Fibroblast of skin of scalp (primary cell): ENCODE measurements around the gene ARHGAP15.

Source experiments
- DNase-seq: peaks from one replicate; pipeline ENCODE4 v3.0.0-alpha.2; 2013

The ARHGAP15 gene

DNA sequence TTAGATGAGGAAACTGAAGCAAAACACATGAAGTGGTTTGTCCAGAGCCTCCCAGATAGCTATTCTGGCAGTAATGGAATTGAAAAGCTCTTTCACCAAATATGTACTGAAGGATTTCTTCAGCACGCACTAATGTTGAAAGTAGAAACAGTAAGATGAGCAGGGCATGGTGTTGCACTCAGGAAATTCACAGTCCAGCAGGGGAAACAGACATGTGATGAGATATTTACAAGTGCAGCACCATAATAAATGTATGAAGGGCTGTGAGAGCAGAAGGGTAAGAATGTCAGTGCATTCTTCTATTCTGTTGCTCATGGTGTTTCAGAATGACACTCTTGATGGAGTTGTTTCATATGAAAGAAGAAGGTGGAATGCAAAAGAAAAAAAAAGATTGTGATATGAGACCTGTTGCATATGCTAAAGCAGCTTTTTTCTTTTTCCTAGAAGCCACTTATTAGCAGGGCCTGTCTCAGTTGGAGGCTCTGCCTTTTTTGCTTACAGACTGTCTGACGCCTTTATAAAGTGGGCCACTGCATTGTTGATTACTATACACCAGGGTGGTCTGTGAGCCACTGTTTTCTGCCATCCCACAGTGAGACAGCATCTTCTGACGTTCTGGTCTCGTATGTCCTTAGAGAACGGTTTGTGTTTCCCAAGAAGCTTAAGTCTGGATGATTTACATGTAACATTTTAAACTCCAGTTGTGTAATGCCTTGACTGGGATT lies 516.9 kb downstream of the ARHGAP15 start:
- DNase-seq, result no peak

DNA sequence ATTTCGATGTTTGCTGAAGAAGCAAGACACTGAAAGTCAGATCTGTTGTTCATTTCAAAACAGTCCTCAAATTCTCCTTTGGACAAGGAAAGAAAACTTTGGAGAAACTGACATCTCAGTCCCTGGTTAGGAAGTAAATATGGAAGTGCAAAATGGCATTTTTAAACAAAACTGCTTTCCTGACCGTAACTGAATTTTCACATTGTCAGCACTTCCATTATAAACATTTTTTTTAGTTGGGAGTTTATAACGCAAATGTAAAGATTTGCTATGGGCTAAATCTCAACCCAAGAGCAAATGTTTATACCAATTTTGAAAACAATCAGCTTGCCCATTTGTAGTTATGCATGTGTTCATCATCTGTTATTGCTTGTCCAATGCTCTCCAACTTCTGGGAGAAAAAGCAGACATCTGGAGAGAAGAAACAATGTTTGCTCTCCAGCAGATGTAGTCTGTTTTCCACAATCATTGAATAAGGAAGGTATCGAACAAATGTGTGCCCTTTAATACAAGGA lies 520.1 kb downstream of the ARHGAP15 start:
- no peak for DNase-seq

DNA sequence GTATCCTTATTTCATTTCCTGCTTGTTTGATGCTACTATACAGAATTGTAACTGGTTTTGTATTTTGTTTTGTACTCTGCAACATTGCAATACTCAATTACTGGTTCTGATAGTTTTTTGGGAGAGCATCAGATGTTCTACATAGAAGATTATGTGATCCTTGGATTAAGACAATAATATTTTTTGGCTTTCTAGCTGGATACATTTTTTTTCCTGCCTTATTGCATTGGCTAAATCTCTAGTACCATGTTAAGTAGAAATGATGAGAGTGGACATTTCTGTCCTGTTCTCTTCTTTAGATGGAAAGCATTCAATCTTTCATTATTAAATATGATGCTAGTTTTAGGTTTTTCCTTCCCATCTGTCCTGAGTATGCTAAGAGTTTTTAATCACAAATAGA lies 523.5 kb downstream of the ARHGAP15 start:
- no peak for DNase-seq

DNA sequence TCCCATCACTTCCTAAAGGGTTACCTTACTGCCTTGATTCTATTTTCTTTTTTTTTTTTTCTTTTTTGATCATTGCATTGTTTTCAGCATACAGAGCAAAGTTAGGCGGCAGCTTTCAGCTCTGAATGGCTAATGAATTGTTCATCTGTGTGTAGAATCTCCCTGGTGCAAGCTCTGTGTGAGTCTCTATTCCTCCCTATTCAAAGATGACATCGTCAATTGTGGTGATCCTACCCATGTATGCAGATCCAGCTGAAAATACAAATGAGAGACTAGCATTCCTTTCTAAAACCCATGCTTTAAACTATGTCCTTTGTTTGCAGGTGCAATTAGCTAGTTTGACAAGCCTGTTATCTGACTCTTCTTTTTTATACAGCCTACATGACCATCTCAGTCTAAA lies 539.0 kb downstream of the ARHGAP15 start:
- DNase-seq, result no peak

DNA sequence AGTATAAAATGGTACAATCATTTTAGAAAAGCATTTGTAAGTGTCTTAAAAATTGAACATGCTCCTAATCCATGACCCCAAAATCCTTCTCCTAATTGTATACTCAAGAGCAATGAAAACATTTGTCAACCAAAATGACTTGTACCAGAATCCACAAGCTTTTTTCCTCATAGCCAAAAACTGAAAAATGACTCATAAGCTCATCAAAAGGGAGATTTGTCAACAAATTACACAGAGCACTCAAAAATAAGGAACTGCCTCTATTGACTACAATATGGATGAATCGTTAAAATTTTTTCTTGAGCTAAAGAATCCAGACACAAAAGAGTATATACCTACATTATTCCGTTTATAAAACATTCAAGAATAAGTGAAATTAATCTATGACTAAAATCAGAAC lies 544.8 kb downstream of the ARHGAP15 start:
- DNase-seq, result no peak

DNA sequence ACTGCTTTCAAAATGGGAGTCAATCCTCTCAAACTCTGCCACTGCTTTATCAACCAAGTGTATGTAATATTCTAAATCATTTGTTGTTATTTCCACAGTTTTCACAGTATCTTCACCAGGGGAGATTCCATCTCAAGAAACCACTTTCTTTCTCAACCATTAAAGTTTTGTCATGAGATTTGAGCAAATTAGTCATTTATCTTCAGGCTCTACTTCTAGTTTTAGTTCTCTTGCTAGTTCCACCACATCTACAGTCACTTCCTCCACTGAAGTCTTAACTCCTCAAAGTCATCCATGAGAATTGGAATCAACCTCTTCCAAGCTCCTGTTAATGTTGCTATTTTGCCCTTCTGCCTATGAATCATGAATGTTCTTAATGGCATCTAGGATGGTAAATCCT lies 545.8 kb downstream of the ARHGAP15 start:
- DNase-seq, result no peak

DNA sequence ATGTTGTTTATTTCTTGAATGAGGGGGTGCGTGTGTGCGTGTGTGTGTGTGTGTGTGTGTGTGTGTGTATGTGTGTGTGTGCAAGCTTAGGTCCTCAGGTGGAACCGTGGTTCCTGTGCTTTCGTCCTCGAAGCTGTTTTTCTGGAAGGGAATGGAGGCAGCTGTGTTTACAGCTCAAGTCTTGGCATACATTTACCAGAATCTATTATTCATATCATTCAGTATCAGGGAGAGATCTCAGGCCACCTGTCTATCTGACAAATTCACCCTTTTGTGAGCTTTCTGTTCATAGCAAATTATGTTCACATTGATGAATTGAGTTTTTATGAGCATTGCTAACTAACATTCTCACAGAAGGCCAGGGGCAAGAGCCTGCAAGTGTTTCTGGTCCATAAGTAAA lies 550.4 kb downstream of the ARHGAP15 start:
- no peak for DNase-seq

DNA sequence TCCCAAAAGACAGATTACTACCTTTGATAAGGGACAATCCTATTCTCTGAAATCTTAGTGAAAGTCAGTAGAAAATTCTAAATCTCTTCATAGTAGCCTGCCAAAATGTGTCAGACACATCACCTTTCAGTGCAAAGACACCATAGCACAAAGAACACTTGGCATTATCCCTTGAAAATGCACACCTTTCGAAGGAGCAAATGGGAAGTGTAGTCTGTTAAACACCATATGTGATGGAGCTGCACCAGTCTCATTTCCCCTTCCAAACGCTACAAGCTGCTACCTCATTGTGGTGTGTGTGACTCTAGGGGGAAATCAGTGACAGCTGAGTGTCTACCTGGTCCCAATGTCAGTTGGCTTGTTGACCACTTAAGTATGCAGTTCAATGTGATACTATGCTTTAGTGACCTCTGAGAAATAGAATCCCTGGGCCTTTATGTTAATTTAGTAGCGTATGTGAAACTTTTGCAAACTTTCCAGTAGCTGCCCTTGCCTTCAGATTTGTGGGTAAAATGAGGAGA lies 551.7 kb downstream of the ARHGAP15 start:
- no peak for DNase-seq

DNA sequence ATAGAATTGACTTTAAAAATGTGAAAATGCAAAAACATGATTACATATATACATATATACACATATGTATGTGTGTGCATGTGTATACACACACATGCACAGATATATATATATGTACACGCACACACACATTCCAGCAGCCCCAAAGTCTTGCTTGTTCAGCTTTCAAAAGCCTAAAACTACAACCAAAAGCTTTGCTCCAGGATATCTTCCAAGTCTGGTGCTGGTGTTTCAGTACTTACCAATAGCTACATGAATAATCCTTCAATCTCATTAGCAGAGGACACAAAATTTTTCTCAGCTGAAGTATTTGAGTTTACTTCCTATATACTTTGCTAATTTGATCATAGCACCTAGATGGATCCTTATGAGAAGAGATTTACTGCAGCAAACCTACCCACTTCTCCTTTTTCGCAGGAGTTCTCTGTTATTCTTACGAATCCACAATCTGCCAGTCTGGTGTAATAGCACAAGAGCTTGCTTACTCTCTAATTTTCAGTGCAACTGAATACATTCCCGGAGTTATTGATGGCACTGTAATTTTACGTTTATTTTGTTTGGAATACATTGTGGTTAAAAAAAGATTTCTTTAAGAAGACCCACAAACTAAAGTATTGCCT lies 553.3 kb downstream of the ARHGAP15 start:
- no peak for DNase-seq

DNA sequence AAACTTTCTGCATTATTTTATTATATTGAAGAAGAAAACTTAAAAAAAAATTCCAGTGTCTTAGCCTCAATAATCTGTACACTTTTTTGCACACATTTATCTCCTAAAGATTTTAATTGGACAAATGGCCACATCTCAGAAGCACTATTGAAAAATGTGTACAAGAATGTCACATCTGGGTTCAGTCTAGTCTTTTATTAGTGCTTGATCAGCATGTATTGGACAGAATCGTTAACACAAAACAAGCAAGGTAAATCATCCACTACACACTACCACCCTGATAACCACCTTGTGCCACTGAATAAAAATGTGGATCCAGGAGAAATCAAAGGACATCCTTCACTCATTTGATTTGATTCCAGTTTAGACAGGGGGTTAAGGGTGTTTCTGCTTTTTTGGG lies 554.8 kb downstream of the ARHGAP15 start:
- no peak for DNase-seq

DNA sequence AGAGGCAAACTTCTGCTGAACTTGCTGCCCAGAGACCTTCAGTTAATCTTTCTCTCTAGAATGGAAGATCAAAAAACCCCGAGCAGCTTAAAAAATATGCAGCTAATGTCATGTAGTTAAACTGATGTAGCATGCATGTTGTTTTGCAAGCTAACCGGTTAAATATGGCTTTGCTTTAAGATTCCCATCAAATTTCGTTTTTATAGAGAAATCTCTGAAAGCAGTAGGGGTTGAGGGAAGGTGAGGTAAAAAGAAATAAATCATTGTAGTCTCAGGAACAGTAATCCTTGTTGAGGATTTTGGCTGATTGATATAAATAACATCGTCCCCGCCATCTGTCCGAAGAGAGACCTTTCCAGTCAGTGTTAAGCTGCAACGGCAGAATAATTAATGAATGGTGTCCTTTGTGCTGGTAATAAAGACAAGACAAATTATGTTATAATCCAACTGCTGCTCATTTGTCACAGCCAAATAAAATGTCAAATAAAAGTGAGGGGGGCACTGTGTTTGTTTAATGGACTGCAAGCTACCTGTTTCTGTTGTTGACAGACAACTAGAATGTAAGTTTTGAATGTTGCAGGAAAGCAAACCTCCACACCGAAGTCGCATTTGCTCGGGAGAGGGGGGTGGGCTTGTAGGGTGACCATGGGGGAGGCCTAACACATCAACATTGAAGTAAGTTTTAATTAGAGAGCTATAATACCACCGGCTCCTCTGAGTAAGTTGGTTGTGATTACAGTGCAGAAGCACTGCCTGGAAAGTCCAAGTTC lies 555.5 kb downstream of the ARHGAP15 start:
- DNase-seq, result no peak

DNA sequence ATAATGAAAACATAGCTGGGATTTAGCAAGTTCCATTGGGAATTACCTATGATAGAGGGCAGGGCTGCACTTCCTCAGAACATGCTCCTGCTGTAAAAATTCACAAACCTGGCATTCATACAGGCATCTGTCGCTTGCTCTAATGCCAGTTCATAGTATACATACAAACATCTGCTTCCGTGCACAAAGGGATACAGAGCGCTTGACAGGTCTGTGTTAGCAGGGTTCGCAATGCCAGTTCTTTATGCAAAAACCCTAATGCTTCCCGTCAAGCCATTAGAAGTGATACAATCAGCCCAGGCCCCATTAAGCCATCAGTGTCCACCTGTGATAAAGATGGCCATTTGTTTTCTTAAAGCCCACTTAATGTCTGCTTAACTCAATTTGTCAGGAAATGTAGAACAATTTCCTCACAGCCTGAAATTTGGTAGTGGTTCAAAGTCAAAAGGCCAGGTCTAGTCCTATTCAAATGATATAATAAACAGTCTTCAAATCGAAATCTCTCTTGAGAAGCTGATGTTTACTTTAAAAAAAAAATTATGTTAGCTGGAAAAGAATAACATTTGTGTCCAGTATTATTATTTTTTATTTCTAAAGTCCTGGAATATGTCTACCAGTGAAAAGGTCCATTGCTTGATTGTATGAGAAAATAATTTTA lies 556.3 kb downstream of the ARHGAP15 start:
- no peak for DNase-seq

DNA sequence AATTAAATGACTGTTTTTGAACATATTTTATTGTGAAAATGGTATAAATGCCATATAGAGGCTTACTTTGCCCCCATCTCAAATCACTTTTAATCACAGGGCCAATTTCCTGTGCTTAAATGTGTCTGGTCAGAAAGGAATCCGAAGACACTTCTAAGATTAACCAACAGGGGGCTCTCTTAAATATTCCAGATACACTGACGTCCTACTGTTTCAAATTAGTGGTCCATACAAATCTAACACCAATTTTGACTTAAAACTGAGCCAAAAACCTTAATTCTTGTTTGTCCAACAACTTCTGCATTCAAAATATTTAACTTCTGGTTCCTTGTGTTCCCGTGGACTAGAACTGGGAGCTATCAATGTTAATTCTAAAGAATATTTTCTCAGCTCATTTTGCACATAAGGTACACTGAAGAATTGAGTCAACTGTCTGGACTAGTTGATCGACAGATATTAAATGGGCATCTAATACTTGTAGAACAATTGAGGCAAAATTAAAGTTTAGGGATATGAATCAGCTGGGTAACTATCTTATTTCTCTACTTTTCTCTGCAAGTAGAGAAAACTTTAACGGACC lies 557.5 kb downstream of the ARHGAP15 start:
- DNase-seq, result peak; percentile 46

DNA sequence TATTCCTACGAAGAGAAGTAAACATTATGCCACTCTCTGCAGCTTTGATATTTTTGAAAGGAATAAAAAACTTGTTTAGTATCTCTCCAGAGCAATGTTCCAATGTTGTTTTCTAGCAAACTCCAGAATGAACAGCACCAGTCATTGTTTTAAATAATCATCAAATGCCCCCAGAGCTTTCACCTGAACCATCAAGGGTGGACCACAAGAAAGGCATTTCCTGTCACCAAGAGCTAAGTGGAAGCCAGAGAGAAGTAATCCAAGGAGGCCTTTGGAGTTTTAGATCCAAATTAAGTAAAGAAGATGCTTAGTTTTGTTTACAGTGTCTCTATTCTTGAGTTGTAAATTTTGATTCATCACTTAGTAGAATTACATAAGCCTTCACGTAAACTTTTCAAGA lies 559.0 kb downstream of the ARHGAP15 start:
- no peak for DNase-seq

DNA sequence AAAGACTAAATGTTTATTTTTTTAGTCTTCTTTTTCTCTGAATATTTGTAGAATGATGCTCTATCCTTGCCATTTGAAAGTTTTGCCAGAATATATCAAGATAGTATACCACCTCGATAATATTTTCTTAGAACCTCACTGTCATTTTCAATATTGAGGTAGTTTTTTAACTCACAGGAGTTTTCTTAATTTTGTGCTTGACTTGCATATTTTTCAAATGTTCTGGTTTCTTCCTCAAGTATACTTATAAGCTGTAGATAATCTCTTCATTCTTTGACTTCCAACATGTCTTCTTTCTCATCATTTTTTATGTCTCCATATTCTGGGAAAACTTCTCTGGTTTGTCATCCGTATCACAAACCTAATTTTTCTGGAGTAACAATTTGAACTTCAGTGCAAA lies 559.6 kb downstream of the ARHGAP15 start:
- DNase-seq, result no peak

DNA sequence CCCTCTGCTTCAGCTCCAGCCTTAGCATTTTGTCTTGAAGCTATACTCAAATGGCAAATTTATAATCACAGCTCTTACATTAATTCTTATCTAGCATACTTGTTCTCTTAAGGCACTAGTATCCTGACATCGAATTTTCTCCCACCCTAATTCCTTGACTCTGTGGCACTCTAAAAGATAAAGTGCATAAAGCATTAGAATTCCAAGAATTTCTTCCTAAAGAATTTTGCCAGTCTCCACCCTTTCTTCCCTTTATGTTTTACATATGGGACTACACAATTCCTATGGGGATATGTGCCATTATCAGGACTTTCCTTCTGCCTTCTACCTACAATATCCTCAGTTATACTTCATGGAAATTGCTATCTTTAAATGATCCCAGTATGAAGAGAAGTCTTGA lies 560.3 kb downstream of the ARHGAP15 start:
- DNase-seq, result no peak

DNA sequence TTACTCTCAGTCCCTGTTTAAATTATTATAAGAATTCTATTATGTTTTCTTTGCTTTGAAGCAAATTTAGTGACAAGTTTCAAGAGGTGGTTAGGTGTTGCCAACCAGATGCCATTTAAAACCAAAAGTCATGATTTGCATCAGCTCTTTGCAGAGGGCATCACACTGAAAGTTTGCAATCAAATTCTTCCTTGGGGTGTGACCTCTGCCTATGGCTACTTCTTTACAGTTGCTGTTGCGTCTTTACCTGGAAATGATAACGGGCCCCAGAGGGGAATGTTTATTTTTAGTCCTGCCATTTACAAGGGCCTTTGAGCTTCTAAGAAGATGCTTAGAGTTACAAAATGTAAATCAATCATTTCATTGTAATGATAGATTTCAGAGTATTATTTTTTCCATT lies 561.0 kb downstream of the ARHGAP15 start:
- DNase-seq, result no peak

DNA sequence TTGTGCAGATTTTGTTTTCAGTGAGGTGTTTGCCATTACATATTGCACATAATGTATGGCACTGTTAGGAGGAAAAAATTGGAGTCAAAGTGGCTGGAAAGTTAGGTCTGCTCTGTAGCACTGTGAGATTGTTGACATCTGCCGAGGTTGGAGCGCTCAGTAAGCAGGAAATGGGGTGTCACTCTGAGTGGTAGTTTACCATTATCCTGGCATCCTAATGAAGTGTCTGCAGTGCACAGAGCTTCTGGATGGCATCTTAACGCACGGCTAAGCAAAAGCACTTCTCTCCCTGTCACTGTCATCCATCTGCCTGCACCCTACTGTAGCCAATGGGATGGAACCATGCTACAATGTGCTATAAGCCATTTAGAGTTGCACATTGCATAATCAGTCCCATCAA lies 561.9 kb downstream of the ARHGAP15 start:
- DNase-seq, result no peak

DNA sequence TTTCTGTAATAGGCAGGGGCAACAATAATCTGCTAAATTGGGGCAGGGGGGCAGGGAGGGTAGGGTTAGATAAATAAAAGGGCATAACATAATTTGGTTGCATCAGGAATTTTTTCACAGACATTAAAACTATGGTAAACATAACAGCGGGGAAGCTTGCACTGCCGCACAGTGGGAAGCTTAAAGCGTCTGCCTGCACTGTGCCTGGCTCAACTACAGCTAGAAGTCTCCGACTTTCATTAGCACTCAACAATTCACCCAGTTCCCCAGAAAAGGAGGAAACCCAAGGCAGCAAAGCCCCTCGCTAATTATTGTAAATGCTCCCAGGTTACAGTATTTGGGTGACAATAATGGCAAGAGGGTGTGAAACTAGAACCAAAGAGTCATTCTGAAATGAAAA lies 562.9 kb downstream of the ARHGAP15 start:
- DNase-seq, result no peak

DNA sequence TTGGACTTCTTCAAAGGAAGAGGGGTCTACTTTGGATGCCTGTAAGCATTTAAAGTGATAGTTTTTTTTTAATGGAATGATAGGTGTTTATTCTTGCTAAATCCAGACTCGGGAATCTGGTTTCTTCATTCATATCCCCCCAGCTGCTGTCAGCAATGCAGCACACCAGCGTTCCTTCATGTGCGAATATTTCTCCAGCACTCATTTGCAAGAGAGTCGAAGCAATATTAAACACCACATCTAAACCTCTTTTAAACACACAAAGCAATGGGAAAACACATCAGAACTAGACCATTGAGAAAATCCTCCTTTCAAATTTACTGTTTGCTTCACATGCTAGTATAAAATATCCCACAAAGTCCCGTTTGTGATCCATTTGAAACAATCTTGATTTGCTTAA lies 563.7 kb downstream of the ARHGAP15 start:
- DNase-seq, result no peak

DNA sequence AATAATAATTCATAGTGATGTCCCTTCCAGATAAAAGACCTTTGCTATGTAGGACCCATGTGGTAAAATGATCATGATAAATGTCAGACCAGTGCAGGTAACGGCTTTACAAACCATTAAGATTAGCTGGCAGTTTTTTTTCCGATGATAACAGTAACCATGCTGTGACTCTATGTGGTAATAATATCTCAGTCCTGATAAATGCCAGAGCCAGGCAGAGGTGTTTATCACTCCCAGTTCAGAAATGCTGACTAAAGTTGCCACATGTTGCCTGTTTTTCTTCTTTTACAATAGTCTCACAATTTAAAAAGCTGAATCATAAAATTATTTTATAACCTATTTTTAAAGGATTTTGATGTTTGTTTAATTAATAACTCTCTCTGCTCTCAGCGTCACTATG lies 565.1 kb downstream of the ARHGAP15 start:
- DNase-seq, result no peak

DNA sequence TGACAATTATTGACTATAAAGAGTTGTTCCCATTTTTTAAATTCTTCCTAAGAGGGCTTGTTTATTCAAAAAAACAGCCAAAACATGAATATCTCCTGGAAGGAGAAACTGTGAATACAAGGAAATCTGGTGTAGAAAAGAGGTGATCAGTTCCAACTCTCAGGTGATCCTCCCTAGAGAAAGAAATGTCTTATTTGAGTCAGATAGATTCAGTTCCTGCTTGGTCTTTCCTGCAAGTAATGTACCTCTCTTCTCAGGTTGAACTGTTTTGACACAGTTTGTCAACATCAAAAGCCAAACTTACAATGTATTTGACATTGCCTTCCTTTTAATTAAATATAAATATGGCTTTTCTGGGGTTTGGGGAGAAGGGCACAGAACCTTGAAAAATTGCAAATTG lies 567.4 kb downstream of the ARHGAP15 start:
- DNase-seq, result no peak

DNA sequence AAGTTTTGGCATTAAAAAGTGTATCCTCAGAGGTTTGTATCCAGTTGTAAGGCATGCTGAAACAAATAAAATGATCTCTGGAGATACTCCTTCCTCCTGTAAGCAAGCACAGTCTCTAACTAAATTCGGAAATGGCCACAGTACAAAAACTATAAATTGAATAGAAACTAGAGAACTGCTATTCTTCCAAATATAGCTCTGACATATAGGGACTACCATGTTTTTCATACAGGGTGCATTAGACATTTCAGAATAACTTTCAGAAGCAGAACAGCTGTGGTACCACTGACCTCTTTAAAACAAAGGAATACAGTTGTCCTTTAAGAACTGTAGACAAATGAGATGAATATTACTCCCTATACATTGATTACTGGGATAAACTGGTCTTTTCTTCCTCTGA lies 568.5 kb downstream of the ARHGAP15 start:
- DNase-seq, result no peak
